ENCODE measurements around the gene ANGPTL4.
"Not testable (repeated sequence)": the region's sequence is repeated elsewhere in the genome, so short reads cannot be mapped to it uniquely, and the experiment has no call there.

The ANGPTL4 gene, protein sequence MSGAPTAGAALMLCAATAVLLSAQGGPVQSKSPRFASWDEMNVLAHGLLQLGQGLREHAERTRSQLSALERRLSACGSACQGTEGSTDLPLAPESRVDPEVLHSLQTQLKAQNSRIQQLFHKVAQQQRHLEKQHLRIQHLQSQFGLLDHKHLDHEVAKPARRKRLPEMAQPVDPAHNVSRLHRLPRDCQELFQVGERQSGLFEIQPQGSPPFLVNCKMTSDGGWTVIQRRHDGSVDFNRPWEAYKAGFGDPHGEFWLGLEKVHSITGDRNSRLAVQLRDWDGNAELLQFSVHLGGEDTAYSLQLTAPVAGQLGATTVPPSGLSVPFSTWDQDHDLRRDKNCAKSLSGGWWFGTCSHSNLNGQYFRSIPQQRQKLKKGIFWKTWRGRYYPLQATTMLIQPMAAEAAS

DNA sequence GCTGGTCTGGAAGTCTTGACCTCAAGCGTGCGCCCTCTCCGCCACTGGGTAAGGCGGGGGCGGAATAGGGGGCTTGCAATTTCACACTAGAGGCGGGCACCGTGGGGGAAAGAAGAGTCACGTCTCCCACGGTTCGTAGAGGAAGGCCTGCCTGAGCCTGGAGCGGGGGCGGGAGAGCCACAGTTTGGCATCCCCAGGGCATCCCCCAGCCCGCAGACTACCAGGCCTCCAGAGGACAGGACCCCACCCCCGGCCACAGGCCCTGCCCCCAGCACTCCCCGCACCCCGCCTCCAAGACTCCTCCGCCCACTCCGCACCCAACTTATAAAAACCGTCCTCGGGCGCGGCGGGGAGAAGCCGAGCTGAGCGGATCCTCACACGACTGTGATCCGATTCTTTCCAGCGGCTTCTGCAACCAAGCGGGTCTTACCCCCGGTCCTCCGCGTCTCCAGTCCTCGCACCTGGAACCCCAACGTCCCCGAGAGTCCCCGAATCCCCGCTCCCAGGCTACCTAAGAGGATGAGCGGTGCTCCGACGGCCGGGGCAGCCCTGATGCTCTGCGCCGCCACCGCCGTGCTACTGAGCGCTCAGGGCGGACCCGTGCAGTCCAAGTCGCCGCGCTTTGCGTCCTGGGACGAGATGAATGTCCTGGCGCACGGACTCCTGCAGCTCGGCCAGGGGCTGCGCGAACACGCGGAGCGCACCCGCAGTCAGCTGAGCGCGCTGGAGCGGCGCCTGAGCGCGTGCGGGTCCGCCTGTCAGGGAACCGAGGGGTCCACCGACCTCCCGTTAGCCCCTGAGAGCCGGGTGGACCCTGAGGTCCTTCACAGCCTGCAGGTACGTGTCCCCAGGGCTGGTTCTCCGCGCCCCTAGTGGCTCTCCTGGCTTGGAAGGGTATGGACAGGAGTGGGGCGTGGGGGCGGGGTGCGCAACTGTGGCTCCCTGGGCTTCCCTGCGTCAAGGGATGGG lies at the start of gene ANGPTL4:
Gene ANGPTL4 (plus strand): TSS at position 353 of the 969 bp plus-strand sequence. CDS start 167 bp downstream, at position 520.
- DNase-seq = no peak

DNA sequence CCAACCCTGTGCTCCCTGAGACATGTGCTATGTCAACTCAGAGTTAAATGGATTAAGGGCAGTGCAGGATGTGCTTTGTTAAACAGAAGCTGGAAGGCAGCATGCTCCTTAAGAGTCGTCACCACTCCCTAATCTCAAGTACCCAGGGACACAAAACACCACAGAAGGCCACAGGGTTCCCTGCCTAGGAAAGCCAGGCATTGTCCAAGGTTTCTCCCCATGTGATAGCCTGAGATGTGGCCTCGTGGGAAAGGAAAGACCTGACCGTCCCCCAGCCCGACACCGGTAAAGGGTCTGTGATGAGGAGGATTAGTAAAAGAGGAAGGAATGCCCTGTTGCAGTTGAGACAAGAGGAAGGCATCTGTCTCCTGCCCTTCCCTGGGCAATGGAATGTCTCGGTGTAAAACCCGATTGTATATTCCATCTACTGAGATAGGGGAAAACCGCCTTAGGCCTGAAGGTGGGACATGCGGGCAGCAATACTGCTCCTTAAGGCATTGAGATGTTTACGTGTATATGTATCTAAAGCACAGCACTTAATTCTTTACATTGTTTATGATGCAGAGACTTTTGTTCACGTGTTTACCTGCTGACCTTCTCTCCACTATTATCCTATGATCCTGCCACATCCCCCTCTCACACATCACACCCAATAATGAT lies 48.8 kb upstream of the ANGPTL4 start:
- DNase-seq = not testable (repeated sequence)

DNA sequence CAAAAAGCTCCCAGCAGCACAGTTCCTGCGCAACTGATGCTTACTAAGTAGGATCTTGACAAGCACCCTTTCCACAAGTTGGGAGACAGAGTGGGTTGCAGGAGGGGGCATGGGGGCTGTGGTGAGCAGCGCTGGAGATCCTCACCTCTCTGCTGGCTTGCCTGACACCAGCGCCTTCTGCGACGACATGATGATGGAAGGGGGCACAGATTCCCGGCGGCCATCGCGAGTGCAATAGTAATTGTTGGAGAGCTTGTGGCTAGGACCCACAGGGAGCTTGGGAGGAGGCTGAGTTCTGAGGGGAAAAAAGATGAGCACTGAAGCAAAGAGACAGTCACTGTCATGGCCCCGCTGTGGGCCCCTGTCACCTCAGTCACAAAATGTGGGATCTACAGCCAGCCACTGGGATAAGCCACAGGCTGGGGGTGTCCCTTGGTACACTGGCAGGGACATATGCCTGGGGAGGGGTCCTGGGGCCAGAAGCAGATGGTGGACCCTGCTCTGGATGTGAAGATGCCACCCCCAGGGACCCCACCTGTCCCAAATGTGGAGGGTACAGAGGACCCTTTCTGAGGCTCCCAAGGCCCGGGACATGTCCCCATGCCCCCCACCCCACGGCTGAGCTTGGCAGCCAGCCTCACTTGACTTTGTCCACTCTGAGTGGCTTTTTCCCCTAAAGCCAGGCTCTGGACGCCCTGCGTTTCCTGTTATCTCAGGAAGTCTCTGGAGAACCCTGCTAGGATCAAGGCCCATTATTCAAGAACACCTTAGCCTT lies 47.4 kb upstream of the ANGPTL4 start:
- no peak for DNase-seq

DNA sequence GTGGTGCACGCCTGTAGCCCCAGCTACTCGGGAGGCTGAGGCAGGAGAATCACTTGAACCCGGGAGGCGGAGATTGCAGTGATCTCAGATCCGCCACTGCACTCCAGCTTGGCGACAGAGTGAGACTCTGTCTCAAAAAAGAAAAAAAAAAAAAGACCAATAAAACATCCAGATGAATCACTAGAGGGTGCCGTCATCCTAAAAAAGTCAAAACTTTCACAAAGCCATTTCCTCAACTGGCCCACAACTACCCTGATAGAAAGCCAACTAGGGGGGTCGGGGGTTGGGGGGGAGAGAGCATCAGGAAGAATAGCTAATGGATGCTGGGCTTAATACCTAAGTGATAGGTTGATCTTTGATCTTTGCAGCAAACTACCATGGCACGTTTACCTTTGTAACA lies 45.1 kb upstream of the ANGPTL4 start:
- DNase-seq = not testable (repeated sequence)

DNA sequence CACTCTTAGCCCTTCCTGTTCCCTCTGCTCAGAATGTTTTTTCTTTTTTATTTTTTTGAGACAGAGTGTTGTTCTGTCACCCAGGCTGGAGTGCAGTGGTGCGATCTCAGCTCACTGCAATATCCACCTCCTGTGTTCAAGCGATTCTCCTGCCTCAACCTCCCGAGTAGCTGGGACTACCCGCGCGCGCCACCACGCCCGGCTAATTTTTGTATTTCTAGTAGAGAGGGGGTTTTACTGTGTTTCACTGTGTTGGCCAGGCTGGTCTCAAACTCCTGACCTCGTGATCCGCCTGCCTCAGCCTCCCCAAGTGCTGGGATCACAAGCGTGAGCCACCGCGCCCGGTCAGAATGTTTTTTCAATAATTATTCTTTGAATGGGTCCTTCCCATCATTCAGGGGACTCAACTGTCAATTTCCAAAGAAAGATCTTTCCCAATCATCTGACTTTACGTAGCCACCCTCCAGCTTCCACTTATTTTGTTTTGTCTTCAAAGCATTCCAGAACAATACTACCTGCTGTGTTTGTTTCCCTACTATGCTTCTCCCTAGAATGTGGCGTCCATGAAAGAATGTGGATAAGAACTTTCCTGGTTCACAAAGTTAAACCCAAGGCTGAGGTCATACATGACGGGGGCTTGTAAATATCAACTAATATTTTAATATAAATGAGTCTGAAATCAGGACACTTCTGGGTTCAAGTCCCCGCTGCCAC lies 44.0 kb upstream of the ANGPTL4 start:
- no peak for DNase-seq

DNA sequence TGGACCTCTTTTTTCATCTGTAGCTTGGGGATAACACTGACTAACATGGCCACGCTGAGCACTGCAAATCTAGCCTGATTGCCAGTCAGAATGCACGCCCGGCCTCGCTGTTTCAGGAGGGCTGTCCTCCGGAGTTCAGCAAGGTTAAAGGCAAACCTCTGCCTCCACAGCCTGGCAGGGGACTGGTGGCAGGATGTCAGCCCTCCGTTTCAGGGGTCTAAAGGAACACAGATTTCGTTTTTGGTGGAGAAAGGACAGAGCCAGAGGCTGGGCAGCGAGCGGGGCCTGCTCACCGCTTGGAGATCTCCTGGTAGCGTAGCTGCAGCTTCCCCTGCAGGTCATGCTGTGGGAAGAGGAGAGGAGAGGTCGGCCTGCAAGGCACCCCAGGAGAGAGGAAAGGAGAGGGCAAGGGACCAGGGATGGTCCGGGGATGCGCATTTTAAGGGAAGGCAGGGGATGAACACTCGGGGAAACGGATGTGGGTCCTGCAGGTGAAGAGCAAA lies 43.3 kb upstream of the ANGPTL4 start:
- DNase-seq = no peak

DNA sequence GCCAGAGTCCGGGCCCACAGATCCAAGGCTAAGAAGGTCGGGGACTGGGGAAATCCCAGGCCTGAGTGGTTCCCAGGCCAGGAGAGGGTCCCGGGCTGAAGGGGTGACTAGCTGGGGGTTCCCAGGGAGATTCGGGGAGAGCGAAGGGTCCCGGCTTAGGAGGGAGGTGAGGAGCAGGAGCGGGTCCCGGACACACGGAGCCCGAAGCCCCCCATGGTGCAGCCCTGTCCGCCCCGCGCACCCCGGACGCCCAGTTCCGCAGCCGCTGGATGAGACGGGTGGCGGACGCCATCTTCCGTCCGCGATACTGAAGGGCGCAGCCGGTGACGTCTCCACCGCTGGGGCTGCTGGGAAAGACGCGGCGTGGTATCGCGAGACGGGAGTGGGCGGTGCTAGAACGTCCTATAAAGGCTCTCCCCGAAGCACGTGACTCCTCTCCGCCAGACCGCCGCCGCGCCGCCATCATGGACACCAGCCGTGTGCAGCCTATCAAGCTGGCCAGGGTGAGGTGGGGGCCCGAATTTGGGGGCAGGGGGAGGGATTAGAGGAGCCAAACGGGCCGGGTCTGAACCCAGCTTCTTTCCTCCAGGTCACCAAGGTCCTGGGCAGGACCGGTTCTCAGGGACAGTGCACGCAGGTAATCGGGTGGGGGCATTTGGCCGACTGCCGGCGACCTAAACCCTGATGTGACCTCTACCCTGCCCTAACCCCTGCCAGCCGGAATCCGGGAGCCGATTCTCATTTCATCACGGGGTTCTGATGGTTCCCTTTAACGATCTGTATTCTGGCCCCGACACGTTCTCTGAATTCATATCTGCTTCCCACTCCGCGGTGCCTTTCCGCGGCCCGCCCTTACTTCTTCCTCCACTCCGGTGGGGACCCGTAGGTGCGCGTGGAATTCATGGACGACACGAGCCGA lies 42.6 kb upstream of the ANGPTL4 start, which contains the start of the genes NDUFA7 and RPS28:
Gene NDUFA7 (minus strand): TSS at position 309 of the 919 bp plus-strand sequence. CDS start 17 bp downstream, at position 292.
Gene RPS28 (plus strand): TSS at position 430 of the 919 bp plus-strand sequence. CDS start 35 bp downstream, at position 465.
- DNase-seq = peak; percentile 86

DNA sequence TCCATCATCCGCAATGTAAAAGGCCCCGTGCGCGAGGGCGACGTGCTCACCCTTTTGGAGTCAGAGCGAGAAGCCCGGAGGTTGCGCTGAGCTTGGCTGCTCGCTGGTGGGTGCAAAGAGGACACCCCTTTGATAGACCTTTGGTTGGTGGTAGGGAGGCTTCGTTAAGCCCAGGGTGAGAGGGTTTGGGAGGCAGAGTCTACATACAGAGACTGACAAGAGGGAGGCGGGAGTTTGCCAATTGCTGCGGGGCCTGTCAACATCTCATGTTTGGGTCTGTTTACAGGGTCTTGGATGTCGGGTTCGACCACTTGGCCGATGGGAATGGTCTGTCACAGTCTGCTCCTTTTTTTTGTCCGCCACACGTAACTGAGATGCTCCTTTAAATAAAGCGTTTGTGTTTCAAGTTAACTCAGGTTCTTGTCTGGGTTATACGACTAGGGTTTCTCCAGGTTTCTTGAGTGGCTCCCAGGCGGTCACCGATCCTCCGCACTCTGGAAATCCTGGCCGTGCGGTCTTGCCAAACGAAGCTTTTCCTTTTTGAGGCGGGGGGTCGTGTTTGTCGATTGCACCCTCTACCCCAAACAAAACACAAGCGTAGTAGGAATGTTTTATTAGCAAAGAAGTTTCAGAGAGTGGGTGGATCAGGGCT lies 41.8 kb upstream of the ANGPTL4 start:
- DNase-seq = no peak

DNA sequence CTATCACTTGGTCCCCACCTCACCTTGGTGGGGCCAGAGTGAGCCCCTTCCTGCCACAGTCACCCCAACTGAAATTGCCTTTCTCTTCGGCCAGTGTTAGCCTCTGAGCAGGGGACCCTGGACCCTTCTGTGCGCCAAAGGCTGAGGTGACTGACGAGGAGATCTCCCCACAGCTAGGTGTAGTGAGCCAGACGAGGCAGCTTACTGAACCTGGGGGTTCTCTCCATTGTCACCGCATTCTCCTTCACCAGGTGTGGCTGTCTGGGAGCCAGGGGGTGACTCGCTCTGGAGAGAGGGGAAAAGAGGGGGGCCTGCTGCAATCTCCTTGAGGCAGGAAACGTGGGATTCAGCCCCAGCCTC lies 41.3 kb upstream of the ANGPTL4 start:
- no peak for DNase-seq

DNA sequence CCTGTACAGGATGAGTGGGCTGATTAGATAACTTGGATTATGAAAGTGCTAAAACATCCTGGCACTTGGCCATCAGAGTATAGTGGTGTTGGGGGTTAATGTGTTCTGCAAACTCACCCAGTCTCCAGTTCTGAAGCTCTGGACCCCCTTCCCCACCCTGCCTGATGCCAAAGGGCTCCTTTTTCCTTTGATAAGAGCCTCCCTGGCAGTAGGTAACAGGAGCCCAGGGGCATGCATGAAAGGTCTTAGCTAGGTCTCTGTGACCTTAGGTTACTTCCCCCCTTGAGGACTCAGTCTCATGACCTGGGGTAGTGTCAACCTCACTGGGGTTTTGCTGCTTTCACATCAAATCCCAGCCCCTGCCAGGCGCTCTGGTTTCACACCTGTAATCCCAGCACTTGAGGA lies 40.2 kb upstream of the ANGPTL4 start:
- no peak for DNase-seq

DNA sequence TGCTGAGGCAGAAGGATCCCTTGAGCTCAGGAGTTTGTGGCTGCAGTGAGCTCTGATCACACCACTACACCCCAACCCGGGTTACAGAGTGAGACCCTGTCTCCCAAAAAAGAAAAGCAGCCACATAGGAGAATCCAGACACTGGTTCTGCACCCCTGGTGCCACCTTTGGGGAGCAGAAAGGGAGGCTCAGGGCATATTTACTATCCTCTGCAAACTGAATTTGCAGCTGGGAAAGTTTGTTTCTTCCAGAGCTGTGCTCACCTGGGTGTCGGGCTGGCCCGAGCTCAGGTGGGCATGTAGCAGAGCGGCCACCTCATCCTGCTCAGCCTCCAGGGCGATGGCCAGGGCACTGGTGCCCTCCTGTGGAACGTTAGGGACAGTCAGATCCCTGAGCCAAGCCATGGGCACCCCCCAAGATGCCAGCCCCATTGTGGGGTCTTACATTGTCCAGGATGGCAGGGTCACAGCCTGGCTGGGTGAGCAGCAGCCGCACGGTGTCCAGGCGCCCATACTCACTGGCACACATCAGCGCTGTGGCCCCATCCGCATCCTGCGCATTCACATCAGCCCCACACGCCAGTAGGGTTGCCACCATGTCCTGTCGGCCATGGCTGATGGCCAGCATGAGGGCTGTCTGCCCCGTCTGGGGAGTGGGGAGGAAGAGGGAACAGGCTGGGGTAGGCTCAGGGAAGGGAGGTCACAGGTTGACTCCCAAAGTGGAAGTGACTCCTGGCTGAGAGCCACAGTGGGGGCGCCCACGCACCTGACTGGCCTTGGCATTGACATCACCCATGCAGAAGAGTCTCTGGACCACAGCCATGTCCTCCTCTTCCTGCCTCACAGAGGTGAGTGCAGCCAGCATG lies 39.5 kb upstream of the ANGPTL4 start:
- DNase-seq = no peak

DNA sequence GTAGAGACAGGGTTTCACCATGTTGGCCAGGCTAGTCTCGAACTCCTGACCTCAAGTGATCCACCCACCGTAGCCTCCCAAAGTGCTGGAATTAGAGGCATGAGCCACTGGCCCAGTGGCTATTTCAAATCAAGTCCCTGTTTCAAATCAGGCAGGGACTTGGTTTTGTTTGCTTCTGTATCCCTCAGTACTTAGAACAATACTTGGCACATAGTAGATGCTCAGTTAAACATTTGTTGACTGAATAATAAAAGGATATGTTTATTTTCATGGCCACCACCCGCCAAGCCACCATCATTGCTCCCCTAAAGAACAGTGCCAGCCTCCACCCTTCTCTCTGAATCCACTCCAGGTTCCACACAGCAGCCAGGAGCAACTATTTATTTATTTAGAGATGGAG lies 38.5 kb upstream of the ANGPTL4 start:
- DNase-seq = no peak

DNA sequence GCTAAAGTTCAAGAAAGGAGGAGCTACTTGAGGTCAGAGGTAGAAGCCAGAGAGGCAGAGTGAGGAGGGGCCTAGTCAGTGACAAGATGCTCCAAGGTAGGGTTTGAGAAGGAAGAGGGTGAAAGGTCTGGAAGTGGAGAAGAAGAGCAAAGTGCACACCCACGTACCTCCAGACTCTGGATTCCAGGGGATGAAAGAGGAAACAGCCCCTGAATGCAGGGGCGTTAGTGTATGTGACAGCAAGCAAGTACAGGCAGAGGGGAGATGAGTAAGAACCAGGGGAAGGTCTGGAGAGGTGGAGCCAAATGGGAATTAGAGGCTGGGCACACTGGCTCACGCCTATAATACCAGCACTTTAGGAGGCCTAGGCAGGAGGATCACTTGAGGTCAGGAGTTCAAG lies 34.0 kb upstream of the ANGPTL4 start:
- no peak for DNase-seq

DNA sequence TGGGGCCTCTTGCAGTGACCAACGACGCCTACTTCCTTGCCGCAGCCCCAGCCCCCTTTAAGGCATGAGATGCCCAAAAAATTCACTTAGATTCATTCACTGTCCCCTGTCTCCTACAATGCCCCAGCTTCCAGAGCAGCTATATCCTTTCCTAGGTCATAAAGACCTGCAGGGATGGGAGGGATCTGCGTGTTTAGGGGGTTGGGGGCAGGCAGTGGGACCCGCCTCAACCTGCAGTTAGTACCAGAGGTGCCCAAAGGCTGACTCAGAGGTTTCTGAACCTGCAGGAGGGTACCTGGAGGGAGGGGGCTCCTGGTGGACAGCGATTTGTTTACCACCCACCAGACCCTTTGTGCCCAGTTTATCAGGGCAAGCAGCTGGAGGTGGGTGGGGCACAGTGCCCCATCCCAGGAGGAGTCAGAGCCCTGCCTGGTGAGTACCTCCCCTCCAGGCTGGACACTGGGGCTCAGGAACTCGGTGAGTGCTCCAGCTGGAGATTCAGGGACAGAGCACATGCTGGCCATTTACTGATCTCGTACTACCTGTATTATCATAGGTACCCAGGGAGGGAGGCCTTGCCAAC lies 32.6 kb upstream of the ANGPTL4 start:
- no peak for DNase-seq

DNA sequence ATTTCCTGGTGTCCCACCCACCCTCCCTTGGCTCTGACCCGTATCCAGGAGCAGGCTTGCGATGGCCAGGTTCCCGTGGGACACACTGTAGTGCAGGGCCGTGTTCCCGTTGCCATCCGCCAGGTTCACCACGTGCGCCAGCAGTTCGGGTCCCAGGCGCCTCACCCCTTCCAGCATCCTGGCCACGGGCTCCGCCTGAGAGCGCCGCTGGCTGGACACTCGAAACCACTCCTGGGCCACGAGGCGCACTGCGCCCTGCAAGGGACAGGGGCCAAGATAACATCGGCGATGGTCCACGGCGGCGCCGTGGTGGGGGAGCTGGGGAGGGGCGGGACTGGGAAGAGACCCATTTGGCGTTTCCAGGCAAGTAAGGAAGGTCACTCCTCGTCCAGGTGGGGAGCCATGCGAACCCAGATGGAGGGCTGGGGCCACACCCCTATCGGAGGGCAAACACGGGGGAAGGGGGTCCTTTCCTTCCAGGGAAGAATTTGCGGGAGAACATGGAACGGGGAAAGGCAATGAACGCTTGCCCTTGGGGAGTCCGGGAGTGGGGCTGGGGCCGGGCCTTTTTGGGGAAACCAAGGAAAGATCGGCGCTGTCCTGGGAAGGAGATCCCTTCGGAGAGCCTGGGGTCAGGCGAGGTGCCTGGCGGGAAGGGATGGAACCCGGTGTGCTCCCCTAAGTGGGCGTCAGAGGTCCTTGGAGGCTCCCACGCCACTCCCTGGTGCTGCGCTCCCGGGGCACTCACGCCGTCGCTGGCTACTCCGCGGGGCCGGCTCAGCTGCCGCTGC lies 30.8 kb upstream of the ANGPTL4 start:
- no peak for DNase-seq

DNA sequence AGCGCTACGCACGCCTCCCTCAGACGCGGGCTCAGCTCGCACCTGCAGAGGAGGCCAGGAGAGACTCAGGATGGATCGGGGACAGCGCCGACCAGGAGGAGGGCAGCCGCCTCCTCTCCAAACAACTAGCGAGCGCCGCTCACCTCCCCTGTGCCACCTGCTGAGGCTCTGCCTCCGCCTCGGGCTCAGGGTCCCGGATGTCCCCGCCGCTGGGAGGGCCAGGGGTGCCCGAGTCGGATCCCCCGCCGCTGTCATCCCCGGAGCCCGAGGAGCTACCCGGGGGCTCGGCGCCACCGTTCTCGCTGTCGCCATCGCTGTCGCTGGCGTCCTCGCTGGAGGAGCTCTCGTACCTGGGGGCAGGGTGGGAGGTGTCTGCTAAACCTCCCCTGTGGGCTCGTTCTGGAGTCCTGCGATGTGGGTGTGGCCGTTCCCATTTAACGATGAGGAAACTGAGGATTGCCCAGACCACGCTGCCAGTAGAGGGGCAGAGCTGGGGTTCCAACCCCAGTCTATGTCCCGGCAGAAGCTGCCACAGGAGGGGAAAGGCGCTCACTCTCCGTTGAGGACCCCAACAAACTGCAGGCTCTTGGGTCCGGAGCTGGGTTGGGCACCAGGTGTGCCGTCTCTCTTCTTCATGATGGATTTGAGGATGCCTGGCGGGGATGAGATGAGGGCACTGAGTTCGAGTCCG lies 30.0 kb upstream of the ANGPTL4 start:
- DNase-seq = no peak

All from DMS153 (cell line).